Measurements from ENCODE around the gene ZNF841.

- no peak for TF ChIP-seq SUZ12 (IDR thresholded peaks at IDR 0.05)
- TF ChIP-seq BHLHE40 (IDR thresholded peaks at IDR 0.05; ENCODE audit: borderline replicate concordance), result no peak
- no peak for TF ChIP-seq SP1 (IDR thresholded peaks at IDR 0.05)
- no peak for TF ChIP-seq PKNOX1 (IDR thresholded peaks at IDR 0.05)
- TF ChIP-seq TARDBP (IDR thresholded peaks at IDR 0.05), result no peak
- TF ChIP-seq ARNT (IDR thresholded peaks at IDR 0.05), result no peak
- no peak for TF ChIP-seq FOXA1 (IDR thresholded peaks at IDR 0.05)
- no peak for TF ChIP-seq ELF4 (IDR thresholded peaks at IDR 0.05)
- no peak for TF ChIP-seq FOXM1 (IDR thresholded peaks at IDR 0.05; ENCODE audit: borderline replicate concordance)
These were observed 56.4 kb downstream of the ZNF841 start for GRCh38 chr19:52039169-52039568.
